NCI-H82 treated with DMSO at 0.1 percent for 48 hours (cell line): ENCODE results near the gene KMT2E.

Experiments
- DNase-seq: peaks from one replicate; lab custom pipeline; 2025; ENCODE audit not compliant: unreplicated experiment; lab: John Stamatoyannopoulos, UW

KMT2E gene

GRCh38 chr7:105060923-105061322, 46.9 kb downstream of the KMT2E start:
- DNase-seq = no peak

- no peak for DNase-seq
Observed at GRCh38 chr7:105065104-105065503, 51.1 kb downstream of the KMT2E start.

GRCh38 chr7:105067691-105068090, 53.7 kb downstream of the KMT2E start:
- no peak for DNase-seq

GRCh38 chr7:105068886-105069285, 54.9 kb downstream of the KMT2E start:
- no peak for DNase-seq

GRCh38 chr7:105073143-105073542, 59.1 kb downstream of the KMT2E start:
- DNase-seq = no peak

GRCh38 chr7:105079348-105079747, 65.3 kb downstream of the KMT2E start:
- DNase-seq = no peak

GRCh38 chr7:105084581-105084980, 70.6 kb downstream of the KMT2E start:
- no peak for DNase-seq

GRCh38 chr7:105086850-105087249, 72.8 kb downstream of the KMT2E start:
- DNase-seq = no peak

DNA sequence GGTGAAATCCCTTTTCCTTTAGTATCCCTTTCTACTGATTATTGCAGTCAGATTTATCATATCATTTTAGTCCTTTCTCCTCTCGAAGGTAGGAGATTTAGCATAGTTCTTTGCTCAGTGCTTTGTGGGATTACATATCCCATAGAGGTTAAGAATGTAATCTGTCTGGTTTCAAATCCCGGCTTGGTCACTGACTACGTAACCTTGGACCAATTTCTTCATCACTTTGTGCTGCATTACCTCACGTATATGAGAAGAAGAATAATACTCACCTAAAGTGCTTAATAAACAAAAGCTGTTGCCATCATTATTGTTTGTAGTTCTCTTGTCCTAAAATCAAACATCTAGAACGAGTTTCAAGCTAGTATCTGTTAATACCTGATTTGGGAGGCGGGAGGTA, 74.0 kb downstream of the KMT2E start:
- no peak for DNase-seq

DNA sequence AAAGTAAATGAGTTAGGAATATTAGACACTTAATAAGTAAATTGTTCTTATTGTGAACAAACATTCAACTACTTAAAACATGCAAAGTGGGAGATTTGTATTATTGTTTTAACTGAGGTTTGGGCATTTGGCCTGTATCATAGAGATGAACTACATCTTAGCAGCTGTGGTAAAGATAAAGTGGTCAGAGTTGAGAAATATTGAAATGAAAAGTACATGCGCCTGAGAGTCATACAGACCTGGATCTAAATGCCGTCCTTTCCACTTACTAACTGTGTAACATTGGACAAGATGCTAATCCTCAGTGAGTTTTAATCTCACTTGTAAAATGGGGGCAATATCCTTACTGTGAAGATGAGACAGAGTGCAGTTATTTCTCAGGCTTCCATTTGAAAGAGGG, 74.5 kb downstream of the KMT2E start:
- no peak for DNase-seq

DNA sequence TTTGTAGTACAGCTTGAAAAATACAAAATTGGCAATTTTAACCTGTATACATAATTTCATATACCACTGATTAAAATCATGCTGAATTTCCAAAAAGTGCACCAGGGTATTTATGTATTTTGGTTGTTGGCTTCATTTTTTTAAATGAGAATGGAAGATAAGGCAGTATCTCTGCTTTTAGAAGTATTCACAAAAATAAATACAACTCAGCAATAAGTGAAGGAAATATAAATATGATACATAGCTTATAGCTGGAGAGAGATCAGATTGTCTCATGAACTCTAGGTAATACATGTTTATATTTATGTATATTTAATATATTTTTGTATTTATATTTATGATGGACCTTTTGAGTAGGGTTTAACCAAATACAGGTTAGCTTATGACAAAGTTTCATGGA, 81.0 kb downstream of the KMT2E start:
- no peak for DNase-seq

GRCh38 chr7:105096306-105096705, 82.3 kb downstream of the KMT2E start:
- no peak for DNase-seq

DNA sequence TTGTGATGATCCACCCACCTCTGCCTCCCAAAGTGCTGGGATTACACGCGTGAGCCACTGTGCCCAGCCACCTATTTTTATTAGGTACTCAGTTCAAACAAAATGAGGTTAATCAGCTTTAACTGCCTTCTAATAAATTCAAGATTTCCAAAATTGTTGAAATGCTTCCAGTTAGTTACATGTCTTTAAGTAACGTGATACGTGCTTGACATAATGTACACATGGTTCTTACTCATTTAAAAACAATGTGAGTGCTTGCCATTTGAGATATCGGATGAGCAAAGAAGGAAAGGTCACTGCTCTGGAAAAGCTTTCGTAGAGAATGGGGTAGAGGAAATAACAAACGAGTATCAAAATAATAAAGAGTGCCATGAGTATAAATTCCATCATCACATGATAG, 83.6 kb downstream of the KMT2E start:
- DNase-seq = no peak

GRCh38 chr7:105098863-105099515, 85.0 kb downstream of the KMT2E start:
- no peak for DNase-seq

DNA sequence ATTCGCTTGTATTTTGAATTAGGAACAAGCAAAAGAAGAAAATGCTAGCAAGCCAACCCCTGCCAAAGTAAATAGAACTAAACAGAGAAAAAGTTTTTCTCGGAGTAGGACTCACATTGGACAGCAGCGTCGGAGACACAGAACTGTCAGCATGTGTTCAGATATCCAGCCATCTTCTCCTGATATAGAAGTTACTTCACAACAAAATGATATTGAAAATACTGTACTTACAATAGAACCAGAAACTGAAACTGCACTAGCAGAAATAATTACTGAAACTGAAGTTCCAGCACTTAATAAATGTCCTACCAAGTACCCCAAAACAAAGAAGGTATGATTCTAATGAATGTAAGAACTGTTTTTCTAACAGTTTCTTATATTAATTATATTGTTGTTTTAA, 87.9 kb downstream of the KMT2E start:
- DNase-seq = no peak

- no peak for DNase-seq
Observed at GRCh38 chr7:105102557-105103352, 88.8 kb downstream of the KMT2E start.

DNA sequence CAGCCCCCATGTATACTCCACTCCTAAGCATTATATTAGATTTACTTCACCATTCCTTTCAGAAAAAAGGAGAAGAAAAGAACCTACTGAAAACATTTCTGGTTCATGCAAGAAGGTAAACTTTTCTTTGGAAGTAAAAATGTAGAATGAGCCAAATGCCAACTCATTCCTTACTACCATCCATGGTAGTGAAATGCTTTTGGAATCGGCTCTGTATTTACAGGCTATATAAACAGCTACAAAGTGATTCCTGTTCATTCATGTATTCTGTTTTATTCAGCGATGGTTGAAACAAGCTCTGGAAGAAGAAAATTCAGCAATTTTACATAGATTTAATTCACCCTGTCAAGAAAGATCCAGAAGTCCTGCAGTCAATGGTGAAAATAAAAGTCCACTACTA, 91.6 kb downstream of the KMT2E start:
- DNase-seq = no peak

GRCh38 chr7:105106473-105106872, 92.5 kb downstream of the KMT2E start:
- DNase-seq = no peak

- DNase-seq = no peak
Observed at GRCh38 chr7:105107458-105107857, 93.5 kb downstream of the KMT2E start.

DNA sequence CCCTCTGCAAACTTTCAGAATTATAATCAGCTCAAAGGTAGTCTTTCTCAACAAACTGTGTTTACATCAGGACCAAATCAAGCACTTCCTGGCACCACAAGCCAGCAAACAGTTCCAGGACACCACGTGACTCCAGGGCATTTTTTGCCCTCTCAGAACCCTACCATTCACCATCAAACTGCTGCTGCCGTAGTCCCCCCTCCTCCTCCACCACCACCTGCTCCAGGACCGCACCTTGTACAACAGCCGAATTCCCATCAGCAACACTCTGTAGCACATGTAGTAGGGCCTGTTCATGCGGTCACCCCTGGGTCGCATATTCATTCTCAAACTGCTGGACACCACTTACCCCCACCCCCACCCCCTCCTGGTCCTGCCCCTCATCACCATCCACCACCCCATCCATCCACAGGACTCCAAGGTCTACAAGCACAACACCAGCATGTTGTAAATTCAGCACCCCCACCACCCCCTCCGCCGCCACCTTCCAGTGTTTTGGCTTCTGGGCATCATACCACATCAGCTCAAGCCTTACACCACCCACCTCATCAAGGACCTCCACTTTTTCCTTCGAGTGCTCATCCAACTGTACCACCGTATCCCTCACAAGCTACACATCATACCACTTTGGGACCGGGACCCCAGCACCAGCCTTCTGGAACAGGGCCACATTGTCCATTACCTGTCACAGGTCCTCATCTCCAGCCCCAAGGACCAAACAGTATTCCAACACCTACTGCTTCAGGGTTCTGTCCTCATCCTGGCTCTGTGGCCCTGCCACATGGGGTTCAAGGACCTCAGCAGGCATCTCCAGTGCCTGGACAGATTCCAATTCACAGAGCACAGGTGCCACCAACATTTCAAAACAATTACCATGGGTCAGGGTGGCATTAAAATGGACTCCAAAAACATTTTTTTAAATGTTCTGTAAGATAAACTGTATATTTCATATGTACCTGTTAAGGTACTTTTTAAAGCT, 98.7 kb downstream of the KMT2E start:
- no peak for DNase-seq
